Stimulated activated CD4-positive, alpha-beta T cell treated with anti-CD3 and anti-CD28 coated beads, Interleukin-12 subunit alpha, Interleukin-12 subunit beta, amount 100 ng/mL, for 4 hours (primary cell): ENCODE measurements around the gene GRK1.
"Not testable (repeated sequence)": the region's sequence is repeated elsewhere in the genome, so short reads cannot be mapped to it uniquely, and the experiment has no call there.

Experiments
- DNase-seq: peaks from one replicate; pipeline ENCODE4 v3.0.0-alpha.2; 2020

GRK1 gene

DNA sequence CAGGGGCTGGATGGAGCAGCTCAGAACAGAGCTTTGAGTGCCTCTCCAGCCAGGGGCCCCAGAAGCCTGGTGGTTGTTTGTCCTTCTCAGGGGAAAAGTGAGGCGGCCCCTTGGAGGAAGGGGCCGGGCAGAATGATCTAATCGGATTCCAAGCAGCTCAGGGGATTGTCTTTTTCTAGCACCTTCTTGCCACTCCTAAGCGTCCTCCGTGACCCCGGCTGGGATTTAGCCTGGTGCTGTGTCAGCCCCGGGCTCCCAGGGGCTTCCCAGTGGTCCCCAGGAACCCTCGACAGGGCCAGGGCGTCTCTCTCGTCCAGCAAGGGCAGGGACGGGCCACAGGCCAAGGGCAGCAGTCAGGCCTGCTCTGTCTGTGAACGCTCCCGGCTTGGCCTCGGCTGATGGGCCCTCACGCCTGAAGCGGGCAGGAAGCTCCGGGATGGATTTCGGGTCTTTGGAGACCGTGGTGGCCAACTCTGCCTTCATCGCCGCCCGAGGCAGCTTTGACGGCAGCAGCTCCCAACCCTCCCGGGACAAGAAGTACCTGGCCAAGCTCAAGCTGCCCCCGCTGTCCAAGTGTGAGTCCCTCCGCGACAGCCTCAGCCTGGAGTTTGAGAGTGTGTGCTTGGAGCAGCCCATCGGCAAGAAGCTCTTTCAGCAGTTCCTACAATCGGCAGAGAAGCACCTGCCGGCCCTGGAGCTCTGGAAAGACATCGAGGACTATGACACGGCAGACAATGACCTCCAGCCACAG is at the start of gene GRK1:
Gene GRK1, plus strand, starts transcription at position 269 of the 751 bp plus-strand sequence. Its CDS starts 168 bp downstream, at position 437.
- DNase-seq, result no peak

DNA sequence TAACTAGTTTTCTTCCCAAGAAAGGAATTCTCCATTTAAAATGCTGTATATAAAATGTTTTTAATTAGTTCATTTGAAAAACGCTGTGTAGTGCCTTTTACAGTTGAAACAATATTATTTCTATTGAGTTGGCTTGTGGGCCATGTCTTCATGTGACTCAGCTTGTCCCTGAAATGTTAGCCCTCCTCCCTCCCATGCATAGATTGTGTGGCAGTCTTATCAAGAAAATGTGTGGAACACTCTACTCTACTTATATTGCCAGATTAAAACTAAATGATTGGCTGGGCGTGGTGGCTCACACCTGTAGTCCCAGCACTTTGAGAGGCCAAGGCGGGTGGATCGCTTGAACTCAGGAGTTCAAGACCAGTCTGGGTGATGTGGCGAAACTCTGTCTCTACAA is 49.1 kb upstream of the GRK1 start:
- DNase-seq, result no peak

DNA sequence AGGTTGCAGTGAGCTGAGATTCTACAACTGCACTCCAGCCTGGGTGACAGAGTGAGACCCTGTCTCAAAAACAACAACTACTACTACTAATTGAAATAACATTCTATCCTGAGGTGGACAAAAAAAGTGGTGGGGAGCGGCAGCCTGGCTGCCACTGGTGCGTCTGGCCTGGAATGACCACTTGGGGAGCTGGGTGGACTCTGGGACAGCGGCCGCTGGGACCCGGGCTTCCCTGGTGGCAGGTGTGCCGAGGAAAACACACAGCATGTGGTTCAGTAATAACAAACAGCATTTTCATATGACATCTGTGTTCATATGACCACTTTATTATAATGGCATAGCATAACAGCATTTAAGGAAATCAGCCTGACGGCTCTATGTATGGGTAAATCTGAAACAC is 48.6 kb upstream of the GRK1 start:
- no peak for DNase-seq

DNA sequence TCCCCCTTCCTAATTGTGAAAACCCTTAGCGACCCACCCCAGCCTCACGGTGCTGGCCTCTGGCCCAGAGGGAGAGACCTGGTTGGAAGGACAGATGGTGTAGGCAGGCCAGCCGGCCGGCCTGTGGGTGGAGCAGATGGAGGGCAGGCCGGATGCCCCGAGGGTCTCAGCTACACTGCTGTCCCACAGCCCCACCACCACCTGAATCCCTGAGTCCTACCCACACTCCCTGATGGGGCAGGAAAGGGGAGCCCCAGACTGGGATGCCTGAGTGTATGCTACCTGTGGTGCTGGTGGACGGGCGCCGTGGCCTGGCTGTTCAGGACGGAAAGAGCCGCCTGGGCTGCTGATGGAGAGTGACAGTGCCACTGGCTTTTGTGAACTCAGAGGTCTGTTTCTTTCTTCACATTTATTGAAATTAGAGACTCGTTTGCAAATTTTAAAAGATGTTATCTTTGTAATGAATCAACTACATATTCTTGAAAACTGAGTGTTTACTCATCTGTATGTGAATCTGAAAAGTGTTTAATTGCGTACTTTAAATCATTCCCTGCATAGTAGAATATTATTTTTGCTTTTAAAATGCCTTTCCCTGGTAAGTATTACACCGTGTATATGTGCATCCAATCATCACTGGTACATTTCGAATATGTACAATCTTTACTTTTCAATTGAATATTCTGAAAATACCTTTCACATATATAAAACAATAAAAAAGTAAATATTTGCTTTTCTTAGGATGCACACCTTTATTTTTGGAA is 46.8 kb upstream of the GRK1 start:
- no peak for DNase-seq

DNA sequence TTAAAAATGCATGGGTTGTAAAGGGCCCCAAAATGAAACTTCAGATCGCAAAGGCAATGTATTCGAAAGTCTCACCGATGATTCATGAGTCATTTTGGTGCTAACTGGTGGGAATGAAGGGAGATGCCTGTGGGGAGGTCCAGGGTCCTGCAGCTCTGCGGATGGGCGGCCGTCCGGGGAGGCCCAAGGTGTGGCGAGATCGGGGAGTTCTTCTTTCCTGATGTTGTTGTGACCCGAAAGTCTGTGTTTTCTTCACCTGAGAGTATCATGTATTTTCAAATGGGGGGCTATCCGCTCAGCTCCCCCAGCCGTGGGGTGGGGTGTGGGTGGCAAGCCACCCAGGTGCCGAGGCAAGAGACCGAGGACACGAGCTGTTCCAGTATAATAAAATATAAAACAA is 46.0 kb upstream of the GRK1 start:
- no peak for DNase-seq

DNA sequence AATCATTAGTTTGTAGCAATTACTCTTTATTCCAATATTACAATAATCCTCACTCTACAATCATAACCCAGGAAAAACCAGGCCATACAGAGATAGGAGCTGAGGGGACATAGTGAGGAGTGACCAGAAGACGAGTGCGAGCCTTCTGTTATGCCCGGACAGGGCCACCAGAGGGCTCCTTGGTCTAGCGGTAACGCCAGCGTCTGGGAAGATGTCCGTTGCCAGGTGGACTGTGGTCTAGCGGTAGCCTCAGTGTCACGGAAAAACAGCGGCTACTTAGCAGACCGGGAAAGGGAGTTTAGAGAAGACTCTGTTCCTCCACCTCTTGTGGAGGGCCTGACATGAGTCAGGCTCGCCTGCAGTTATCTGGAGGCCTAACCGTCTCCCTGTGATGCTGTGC is 45.5 kb upstream of the GRK1 start:
- DNase-seq, result not testable (repeated sequence)

DNA sequence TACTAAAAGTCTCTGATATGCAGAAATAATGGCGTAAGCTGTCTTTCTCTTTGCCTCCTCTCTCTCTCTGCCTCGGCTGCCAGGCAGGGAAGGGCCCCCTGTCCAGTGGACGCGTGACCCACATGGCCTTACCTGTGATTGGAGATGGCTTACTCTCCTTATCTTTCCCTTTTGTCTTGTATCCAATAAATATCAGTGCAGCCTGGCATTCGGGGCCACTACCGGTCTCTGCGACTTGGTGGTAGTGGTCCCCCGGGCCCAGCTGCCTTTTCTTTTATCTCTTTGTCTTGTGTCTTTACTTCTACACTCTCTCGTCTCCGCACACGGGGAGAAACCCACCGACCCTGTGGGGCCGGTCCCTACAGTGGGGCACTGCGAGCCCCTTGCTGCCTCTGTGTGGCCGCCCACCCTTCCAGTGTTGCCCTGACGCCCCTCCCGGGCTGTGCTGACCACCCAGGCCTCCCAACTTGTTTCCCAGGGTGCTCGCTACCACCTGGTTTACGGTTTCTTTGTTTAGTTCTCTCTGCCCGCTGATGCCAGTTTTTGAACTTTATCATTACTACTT is 45.0 kb upstream of the GRK1 start:
- not testable (repeated sequence) for DNase-seq

DNA sequence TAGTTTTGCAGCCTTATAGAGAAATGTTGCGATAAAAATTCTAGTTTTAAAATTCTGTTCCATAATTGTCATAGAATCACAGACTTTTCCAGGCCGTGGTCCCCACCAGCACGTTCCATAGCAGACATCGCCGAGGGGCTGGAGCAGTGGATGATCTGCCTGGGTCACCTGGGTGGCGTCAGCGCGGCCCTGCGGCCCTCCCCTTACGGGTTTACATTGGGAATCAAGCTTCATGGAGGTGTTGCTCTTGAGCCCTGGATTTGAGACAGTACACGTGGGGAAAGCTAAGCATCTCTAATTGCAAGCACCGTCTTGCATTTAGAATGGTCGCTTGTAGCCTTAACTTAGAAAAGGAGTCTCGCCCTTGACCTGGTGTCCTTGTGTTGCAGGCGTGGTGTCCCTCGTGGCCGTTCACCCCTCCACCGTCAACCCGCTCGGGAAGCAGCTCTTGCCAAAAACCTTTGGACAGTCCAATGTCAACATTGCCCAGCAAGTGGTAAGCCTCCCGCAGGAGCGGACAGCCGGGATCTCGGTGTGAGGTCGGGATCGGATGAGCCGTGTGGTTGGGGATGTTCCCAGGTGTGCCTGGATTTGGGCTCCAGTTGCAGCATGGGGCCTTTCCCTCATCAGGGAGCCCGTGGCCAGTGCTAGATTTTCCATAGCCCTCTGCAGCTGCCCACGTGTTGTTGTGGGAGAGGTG is 44.1 kb upstream of the GRK1 start:
- no peak for DNase-seq

DNA sequence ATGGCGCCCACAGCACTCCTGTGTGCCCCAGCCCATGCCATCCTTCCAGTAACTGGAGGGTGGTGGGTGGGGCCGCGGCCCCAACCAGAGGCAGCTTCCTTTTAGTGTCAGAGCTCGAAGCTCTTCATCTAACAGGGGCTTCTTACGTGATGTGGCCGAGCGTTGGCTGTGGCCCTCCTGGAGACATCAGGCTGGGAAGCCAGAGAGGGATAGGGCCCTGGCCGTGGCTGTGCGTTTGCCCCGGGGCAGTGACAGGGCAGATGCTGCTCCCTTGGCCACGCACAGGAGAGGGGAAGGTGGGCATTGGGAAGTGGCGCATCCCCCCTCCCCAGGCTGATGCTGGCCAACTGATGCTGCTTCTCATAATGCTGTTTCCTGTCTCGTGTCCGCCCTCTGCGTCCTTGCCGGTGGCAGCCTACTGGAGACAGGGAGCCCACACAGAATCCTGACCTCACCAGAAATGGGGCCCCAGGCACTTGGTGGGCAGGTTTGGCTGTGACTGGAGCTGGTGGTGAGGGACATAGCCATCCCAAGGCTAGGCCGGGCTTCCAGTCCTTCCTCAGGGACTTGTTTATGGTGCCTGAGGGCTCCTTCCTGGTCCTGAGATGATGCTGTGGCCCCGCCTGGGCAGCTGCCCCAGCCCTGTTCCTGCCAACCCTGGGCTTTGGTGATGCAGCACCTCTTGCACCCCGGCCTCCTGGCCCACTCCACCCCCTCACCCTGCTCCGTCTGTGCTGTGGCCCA is 43.4 kb upstream of the GRK1 start:
- DNase-seq, result no peak

DNA sequence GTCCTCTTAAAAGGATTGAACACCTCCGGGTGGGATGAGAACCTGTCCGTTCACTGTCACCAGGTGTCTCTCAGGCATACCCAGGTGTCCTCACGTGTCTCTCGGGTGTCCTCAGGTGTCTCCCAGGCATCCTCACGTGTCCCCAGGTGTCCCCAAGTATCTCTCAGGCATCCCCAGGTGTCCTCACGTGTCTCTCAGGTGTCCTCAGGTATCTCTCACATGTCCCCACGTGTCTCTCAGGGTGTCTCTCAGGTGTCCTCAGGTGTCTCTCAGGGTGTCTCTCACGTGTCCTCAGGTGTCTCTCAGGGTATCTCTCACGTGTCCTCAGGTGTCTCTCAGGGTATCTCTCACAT is 42.8 kb upstream of the GRK1 start:
- no peak for DNase-seq

DNA sequence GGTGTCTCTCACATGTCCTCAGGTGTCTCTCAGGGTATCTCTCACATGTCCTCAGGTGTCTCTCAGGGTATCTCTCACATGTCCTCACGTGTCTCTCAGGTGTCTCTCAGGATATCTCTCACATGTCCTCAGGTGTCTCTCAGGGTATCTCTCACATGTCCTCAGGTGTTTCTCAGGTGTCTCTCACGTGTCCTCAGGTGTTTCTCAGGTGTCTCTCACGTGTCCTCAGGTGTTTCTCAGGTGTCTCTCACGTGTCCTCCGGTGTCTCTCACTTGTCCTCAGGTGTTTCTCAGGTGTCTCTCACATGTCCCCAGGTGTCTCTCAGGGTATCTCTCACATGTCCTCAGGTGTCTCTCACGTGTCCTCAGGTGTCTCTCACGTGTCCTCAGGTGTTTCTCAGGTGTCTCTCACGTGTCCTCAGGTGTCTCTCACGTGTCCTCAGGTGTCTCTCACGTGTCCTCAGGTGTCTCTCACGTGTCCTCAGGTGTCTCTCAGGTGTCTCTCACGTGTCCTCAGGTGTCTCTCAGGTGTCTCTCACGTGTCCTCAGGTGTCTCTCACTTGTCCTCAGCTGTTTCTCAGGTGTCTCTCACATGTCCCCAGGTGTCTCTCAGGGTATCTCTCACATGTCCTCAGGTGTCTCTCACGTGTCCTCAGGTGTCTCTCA is 42.2 kb upstream of the GRK1 start:
- DNase-seq, result not testable (repeated sequence)

DNA sequence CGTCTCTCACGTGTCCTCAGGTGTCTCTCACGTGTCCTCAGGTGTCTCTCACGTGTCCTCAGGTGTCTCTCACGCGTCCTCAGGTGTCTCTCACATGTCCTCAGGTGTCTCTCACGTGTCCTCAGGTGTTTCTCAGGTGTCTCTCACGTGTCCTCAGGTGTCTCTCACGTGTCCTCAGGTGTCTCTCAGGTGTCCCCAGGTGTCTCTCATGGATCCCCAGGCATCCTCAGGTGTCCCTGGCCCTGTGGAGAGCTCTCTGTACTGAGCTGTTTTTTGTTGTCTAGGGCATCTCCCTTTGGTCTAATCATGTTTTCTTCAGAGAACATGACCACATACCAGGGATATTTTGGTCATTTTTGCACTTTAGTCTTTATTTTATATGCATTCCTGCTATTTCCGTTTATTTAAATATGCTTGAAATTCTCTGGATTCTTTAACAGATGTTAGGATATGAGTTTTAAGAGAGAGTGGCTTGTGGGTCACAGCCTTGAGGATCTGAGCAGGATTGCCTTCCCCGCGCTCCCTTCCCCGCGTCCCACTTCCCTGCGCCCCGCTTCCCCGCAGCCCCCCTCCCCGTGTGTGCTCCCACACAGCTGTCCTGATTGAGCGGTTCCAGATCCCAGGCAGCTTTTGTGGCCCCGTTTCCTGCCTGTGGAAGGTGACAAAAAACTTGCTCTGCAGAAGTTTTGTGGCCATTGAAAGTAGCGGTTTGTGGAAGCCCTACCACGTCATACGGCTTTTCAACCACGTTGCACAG is 40.9 kb upstream of the GRK1 start:
- DNase-seq, result no peak

DNA sequence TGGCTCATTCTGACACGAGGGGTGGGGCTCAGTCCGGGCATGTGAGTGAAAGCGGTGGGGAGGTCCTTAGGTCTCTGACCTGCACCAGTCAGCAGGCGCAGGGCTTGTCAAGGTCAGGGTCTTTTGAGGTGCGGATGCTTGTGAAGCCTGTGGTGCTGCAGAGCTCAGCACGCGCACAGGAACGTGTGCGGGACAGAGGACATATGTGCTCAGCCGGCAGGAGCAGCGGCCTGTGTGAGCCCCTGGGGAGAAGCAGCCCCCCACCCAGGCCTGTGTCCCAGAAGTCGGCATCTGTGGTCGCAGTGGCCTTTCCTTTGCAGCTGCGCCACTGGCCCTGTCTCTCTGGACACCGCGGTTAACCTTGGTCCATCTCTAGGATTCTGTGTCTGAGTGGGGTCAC is 39.9 kb upstream of the GRK1 start:
- DNase-seq, result no peak

DNA sequence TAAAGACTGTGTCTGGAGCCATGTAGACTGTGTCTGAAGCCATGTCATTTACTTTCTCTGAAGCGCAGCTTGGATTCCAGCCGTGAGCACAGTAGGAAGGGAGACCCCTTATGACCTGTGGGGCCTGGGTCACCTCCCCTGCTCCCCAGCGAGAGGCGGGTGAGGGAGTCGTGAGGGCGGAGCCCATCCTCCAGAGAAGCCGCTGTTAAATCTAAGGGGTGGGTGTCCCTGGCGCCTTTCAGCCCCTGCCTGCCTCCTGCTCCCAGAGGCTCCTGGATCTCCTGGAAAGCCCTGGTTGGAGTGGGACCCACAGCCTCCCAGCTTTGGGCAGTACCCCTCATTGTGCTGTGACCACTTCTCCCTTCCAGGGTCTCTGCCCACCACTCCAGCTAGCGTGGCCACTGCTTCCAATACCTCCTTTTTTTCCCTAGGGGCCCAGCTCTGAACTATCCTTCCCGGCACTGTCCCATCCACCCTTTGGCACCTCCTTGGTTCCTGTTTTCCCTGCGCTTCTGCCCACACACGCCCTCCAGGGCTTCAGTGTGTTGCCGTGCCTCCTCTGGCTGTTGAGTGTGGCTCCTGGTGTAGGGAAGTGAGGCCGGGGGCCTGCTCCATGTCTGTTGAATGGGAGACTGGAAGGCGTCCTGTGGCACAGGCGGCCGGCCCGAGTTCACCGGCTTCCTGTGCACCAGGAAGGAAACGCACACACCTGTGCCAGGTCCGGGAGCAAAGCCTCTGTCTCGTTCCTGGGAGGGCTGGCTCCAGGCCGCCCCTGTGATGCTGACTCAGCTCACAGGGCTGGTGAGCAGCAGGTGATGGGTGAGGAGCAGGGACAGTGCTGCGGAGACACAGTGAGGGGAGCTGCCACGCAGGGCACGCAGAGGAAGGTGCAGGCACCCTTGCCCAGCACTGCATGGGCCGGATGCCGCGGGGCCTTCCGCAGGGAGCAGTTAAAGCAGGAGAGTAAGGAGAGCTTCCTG is 38.4 kb upstream of the GRK1 start:
- DNase-seq, result no peak

DNA sequence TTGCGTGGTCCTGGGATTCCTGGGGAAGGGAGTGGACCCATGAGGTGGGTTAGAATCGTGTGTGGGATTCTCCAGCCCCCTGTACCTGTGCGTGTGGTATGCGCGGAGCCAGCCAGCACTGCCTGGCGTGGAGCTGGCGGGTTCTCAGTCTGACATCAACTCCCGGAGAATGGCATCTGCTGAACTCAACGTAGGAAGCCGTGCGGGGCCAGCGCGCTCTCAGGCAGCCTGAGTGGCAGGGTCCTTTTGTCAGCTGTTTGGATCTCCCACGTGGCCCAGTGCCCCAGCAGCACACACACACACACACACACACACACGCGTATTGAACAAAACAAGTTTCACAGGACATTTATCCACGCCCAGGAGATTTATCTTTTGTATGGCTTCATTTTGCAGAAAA is 37.2 kb upstream of the GRK1 start:
- no peak for DNase-seq

DNA sequence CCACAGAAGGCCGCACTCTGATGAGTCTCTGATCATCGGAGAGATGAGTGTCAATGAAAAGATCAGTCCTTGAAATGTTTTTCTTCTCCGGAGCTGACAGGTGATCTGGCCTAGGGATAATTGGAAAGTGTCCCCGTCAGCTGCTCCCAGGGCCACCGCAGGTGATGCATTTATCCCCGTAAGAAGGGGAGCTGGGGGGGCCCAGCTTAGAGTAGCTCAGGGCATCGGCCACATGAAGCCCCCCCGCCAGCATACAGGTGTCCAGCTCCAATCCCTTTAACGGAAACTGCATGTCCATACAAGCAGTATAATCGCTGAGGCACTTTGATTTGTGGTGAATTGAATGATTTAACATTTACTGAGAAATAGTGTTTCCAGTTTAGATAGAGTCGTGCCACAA is 36.7 kb upstream of the GRK1 start:
- no peak for DNase-seq

DNA sequence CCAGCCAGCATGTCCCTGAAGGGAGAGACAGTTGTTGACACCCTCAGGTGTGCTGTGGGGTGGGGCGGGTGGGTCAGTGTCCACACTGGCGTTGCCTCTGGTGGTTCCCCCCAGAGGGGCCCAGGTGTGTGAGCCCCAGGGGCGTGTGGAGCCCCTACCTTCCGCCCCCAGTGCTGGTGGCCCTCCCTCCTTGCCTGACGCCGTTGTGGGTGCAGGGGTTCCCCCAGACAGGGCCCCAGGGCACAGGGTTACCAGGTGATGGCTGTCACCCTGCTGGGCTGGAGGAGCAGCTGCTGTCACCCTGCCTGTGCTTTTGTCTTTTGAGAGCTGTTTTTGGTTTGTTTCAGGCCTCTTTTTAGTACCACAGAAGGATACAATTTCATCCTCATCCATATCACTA is 36.2 kb upstream of the GRK1 start:
- no peak for DNase-seq

DNA sequence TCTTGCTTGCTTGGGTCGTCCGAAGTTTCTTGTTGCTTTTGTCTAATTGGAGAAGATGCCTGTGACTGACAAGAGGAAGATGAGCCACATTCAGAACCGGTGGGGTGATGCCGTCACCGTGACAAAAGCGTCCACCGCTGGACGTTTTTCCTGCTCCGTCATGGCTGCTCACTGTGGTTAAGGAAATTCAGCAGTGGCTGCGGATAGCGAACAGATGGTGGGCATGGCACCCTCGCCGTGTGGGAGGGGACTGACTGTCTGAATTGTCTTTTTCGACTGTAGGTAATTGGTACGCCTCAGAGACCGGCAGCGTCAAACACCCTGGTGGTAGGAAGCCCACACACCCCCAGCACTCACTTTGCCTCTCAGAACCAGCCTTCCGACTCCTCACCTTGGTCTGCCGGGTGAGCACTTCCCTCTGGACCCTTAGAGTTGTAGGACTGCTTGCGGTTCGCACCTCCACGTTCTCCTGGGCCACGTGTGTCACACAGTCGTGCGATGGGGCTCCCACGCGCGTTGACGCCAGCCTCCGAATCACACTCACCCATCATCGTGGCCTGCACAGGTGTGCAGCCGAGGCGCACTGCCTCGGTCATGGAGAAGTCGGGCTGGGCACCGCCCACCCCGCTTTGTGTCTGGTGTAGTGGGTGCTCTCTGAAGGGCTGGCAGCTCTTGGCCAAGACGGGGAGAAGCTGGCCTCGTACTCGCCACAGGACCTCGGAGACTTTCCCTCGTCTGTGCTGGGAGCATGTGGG is 35.5 kb upstream of the GRK1 start:
- DNase-seq, result no peak

DNA sequence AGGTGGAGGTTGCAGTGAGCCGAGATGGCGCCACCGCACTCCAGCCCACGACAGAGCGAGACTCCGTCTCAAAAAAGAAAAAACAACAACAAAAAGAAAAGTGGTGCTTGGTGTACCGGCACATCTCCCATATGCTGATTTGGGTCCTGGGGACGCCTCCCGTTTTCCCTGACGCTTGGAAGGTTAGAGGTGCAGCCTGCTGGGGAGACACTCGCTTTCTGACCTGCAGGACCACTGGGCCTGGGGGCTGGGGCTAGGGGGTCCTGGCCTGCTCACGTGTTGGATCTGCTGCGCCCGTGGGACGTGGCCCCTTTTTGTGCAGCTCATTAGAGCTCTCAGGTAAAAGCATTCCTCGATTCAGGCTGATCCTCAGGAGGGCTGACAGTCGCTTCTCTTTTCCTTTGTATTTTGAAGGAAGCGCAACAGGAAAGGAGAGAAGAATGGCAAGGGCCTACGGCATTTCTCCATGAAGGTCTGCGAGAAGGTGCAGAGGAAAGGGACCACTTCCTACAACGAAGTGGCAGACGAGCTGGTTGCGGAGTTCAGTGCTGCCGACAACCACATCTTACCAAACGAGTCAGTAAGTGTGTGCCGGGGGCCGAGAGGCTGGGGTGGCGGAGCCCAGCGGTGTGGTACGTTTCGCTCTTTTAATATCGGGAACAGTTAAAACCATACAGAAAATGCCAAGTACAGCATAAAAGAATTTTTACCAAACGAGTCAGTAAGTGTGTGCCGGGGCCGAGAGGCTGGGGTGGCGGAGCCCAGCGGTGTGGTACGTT is 34.1 kb upstream of the GRK1 start:
- no peak for DNase-seq
